ENCODE measurements around the gene DYNLT1.
A peak's percentile ranks its signal among the peaks of the same experiment; 100 is the strongest.

- TF ChIP-seq CTCF (conservative IDR thresholded peaks at IDR 0.05; ENCODE audit: low read depth, low read length), result peak; percentile 71
- TF ChIP-seq EZH2 (IDR thresholded peaks at IDR 0.05; ENCODE audit: low read length, unreplicated experiment), result no peak
- no peak for TF ChIP-seq EZH2phosphoT487 (IDR thresholded peaks at IDR 0.05; ENCODE audit: borderline replicate concordance, low read length)
Measured at GRCh38 chr6:158605266-158605878, 39.2 kb downstream of the DYNLT1 start.

Measured in PC-3 (cell line).